Progenitor cell of endocrine pancreas (in vitro differentiated cells): Measurements from ENCODE around the gene THPO. TPM values are rescaled to one million over a fixed set of nuclear protein-coding genes. Genes with fewer than 3 reads are reported as not detected.

Experiments used
- DNase-seq: peaks from one replicate; pipeline ENCODE4 v3.0.0; 2021; ENCODE audit warnings: low spot score; ENCODE audit not compliant: unreplicated experiment
- H3K27ac Mint-ChIP-seq: 2 replicates; pipeline ENCODE4 v1.8.0; 2021; ENCODE audit warnings: mild to moderate bottlenecking, moderate library complexity, mixed read lengths
- H3K27me3 Mint-ChIP-seq: 2 replicates; pipeline ENCODE4 v1.8.0; 2021; ENCODE audit warnings: mixed read lengths
- H3K36me3 Mint-ChIP-seq: 2 replicates; pipeline ENCODE4 v1.8.0; 2022; ENCODE audit warnings: mixed read lengths; ENCODE audit not compliant: insufficient read depth
- H3K4me1 Mint-ChIP-seq: 2 replicates; pipeline ENCODE4 v1.8.0; 2021; ENCODE audit warnings: low read depth, mixed read lengths
- H3K4me3 Mint-ChIP-seq: 2 replicates; pipeline ENCODE4 v1.8.0; 2021; ENCODE audit warnings: low read depth, mild to moderate bottlenecking, moderate library complexity, mixed read lengths
- H3K9me3 Mint-ChIP-seq: 2 replicates; pipeline ENCODE4 v1.8.0; 2021; ENCODE audit warnings: low read depth, mixed read lengths
- CTCF ChIP-seq: fragments of 200-600 bp; sonication (generic); IDR thresholded peaks from one replicate; pipeline ENCODE4 v1.5.0; 2021; ENCODE audit warnings: antibody characterized with exemption, mild to moderate bottlenecking; ENCODE audit not compliant: unreplicated experiment
- total RNA-seq: library from RNA; stranded (reverse); gene quantifications from 2 replicates; pipeline ENCODE4 v1.2.1, GENCODE V29; 2021

The THPO gene
- total RNA-seq, 1 donor from 2014 or later, result 7.1 TPM

GRCh38 chr3:184335661-184336546 is 42.1 kb downstream of the THPO start:
- peak; percentile 81 for DNase-seq
- peak overlapping the region; percentile 97 for H3K27ac Mint-ChIP-seq
- H3K36me3 Mint-ChIP-seq, result peaks cover 16% of the 10 kb centered on the region
- no peak for TF ChIP-seq CTCF
- no peaks in the 10 kb centered on the region for H3K9me3 Mint-ChIP-seq
- H3K27me3 Mint-ChIP-seq, result peaks cover 15% of the 10 kb centered on the region
- H3K4me1 Mint-ChIP-seq, result peaks cover 15% of the 10 kb centered on the region
- peak overlapping the region; percentile 84 for H3K4me3 Mint-ChIP-seq

DNA sequence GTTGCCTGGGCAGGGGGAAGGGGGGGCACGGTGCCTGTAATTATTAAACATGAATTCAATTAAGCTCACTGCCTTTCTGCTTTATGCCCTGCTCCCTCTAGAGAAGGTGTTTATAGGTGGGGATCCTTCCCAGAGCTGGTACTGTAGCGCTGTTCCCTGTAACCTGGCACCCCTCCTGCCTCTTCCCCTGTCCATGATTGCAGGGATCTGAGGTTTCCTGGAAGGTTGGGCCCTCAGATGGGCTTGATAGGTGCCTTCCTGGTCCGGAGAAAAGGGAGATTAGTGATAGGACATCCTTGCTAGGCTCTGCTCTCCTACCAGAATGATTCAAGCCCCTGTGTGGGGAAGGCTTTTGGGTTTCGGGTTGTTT is 42.7 kb downstream of the THPO start:
- H3K36me3 Mint-ChIP-seq, result peaks cover 18% of the 10 kb centered on the region
- H3K4me3 Mint-ChIP-seq, result peak overlapping the region; percentile 84
- no peak for TF ChIP-seq CTCF
- H3K4me1 Mint-ChIP-seq, result peaks cover 15% of the 10 kb centered on the region
- H3K27me3 Mint-ChIP-seq, result peaks cover 15% of the 10 kb centered on the region
- DNase-seq, result no peak
- H3K27ac Mint-ChIP-seq, result peak overlapping the region; percentile 96
- no peaks in the 10 kb centered on the region for H3K9me3 Mint-ChIP-seq

- peaks cover 21% of the 10 kb centered on the region for H3K36me3 Mint-ChIP-seq
- H3K27ac Mint-ChIP-seq, result peak overlapping the region; percentile 94
- TF ChIP-seq CTCF, result no peak
- no peak for DNase-seq
- peaks cover 15% of the 10 kb centered on the region for H3K27me3 Mint-ChIP-seq
- peak overlapping the region; percentile 34 for H3K4me3 Mint-ChIP-seq
- H3K9me3 Mint-ChIP-seq, result no peaks in the 10 kb centered on the region
- H3K4me1 Mint-ChIP-seq, result peaks cover 15% of the 10 kb centered on the region
Measured at GRCh38 chr3:184334470-184335158, 43.4 kb downstream of the THPO start.

DNA sequence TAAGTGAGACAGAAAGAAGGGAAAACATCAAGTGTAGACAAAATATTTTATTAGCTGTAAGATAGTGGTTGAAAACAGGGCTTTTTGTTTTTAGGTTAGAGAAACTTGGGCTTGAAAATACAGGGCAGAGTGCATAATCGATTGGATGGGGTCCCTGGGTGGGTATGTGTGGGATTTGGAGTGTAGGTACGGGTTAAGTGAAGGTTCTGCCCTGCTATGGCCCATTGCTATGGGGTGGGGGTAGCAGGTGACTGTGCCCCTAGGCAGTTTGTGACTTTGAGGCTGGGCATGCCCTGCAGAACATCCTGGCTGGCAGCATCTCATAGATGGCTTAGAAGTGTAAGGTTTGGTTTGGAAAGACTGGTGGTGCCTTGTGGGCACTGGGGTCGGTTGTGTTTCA is 44.3 kb downstream of the THPO start:
- Mint-ChIP-seq H3K4me3 (no peak overlapping the region), H3K9me3 (no peaks in the 10 kb centered on the region)
- TF ChIP-seq CTCF, result no peak

GRCh38 chr3:184333190-184333589 is 44.8 kb downstream of the THPO start:
- Mint-ChIP-seq H3K4me1 (peaks cover 13% of the 10 kb centered on the region), H3K27me3 (peaks cover 8% of the 10 kb centered on the region), H3K36me3 (peaks cover 30% of the 10 kb centered on the region), H3K27ac (no peak overlapping the region), H3K4me3 (no peak overlapping the region), H3K9me3 (no peaks in the 10 kb centered on the region)
- TF ChIP-seq CTCF, result no peak
- no peak for DNase-seq

More for the DNA sequence above, 44.3 kb downstream of the THPO start:
- H3K27me3 Mint-ChIP-seq, result peaks cover 10% of the 10 kb centered on the region
- H3K36me3 Mint-ChIP-seq, result peaks cover 28% of the 10 kb centered on the region
- H3K27ac Mint-ChIP-seq, result peak overlapping the region; percentile 94
- no peak for DNase-seq
- H3K4me1 Mint-ChIP-seq, result peaks cover 13% of the 10 kb centered on the region
